ENCODE data around the gene FTCD. TPM values are rescaled to one million over a fixed set of nuclear protein-coding genes. Genes with fewer than 3 reads are reported as not detected.

FTCD gene
- total RNA-seq, 1 experiment from 2014 or later, result 6.7 TPM

GRCh38 chr21:46158666-46159300 is 3.4 kb upstream of the FTCD start:
- H2BK120ac ChIP-seq (ENCODE audit: low read depth, low read length, poor library complexity, severe bottlenecking), result no peak overlapping the region
- H3K27ac ChIP-seq (ENCODE audit: insufficient read length, low read depth, low read length), result no peak overlapping the region
- TF ChIP-seq, protein P1, sequence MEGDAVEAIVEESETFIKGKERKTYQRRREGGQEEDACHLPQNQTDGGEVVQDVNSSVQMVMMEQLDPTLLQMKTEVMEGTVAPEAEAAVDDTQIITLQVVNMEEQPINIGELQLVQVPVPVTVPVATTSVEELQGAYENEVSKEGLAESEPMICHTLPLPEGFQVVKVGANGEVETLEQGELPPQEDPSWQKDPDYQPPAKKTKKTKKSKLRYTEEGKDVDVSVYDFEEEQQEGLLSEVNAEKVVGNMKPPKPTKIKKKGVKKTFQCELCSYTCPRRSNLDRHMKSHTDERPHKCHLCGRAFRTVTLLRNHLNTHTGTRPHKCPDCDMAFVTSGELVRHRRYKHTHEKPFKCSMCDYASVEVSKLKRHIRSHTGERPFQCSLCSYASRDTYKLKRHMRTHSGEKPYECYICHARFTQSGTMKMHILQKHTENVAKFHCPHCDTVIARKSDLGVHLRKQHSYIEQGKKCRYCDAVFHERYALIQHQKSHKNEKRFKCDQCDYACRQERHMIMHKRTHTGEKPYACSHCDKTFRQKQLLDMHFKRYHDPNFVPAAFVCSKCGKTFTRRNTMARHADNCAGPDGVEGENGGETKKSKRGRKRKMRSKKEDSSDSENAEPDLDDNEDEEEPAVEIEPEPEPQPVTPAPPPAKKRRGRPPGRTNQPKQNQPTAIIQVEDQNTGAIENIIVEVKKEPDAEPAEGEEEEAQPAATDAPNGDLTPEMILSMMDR (conservative IDR thresholded peaks at IDR 0.05), result no peak
- H2AK5ac ChIP-seq (ENCODE audit: insufficient read length, low read length), result no peak overlapping the region
- H3K27me3 Mint-ChIP-seq (ENCODE audit: low read depth), result no peaks in the 10 kb centered on the region
- no peaks in the 10 kb centered on the region for H3K79me1 ChIP-seq (ENCODE audit: insufficient read depth, low read depth, low read length, poor library complexity, severe bottlenecking)
- H2BK12ac ChIP-seq (ENCODE audit: insufficient read length, low read depth, low read length), result no peak overlapping the region
- no peak overlapping the region for H3K4me2 ChIP-seq (ENCODE audit: insufficient read depth, insufficient read length, low read length)
- H4K20me1 ChIP-seq (ENCODE audit: control insufficient read depth, insufficient read depth, insufficient read length), result no peaks in the 10 kb centered on the region
- peaks cover 25 to 35% (median 25%) of the 10 kb centered on the region in 3 experiments for H3K36me3 Mint-ChIP-seq (ENCODE audit: insufficient read depth in 1 of 3, low read depth in 3 of 3)
- no peak overlapping the region for H4K8ac ChIP-seq (replicated peaks; ENCODE audit: insufficient read length, low read depth, low read length)
- no peak overlapping the region for H2BK15ac ChIP-seq (ENCODE audit: low read depth, low read length)
- no peak overlapping the region for H3K4me3 Mint-ChIP-seq
- H3K4me1 ChIP-seq (ENCODE audit: insufficient read depth, low read length), result no peaks in the 10 kb centered on the region
- H3K4me1 Mint-ChIP-seq, result no peaks in the 10 kb centered on the region
- H2AFZ ChIP-seq (ENCODE audit: low read length), result no peak overlapping the region
- DNase-seq, result no peak
- no peak overlapping the region for H2BK20ac ChIP-seq (ENCODE audit: low read depth, low read length, poor library complexity, severe bottlenecking)
- H3K9me3 Mint-ChIP-seq, result peaks cover 15 to 32% of the 10 kb centered on the region in 2 experiments
- no CpG with 5 or more reads among the region's 10 CpGs for WGBS (ENCODE audit: extremely low coverage, insufficient read length, low lambda C conversion rate)
- no peaks in the 10 kb centered on the region for H3K23me2 ChIP-seq (ENCODE audit: insufficient read length, low read depth, low read length, poor library complexity, severe bottlenecking)
- H3K27ac Mint-ChIP-seq, result peak overlapping the region in 2 of 3 experiments; percentile 41 to 52; a peak in 3 of 7 replicates
- H3K27me3 ChIP-seq (ENCODE audit: insufficient read depth, low read length), result no peaks in the 10 kb centered on the region
- no peak overlapping the region for H3K18ac ChIP-seq (ENCODE audit: insufficient read length, low read depth, low read length)
- H3K79me2 ChIP-seq (ENCODE audit: insufficient read depth, low read length), result no peaks in the 10 kb centered on the region
- H3K9me3 ChIP-seq (ENCODE audit: control insufficient read depth, low read depth, low read length), result no peaks in the 10 kb centered on the region
- no peak overlapping the region for H3K4ac ChIP-seq (ENCODE audit: low read depth, low read length)
- H3K56ac ChIP-seq (ENCODE audit: insufficient read length, low read depth, low read length), result no peak overlapping the region
- no peak overlapping the region for H3T11ph ChIP-seq (ENCODE audit: low read length)
- no peak overlapping the region for H3K23ac ChIP-seq (ENCODE audit: insufficient read length, low read depth, low read length)
- no peak overlapping the region for H3K9ac ChIP-seq (ENCODE audit: extremely low read depth, insufficient read length, low read length)
- H2BK5ac ChIP-seq (ENCODE audit: insufficient read length, low read length), result no peak overlapping the region
- H4K5ac ChIP-seq (ENCODE audit: insufficient read length, low read depth, low read length), result no peak overlapping the region
- H3K14ac ChIP-seq (ENCODE audit: insufficient read depth, low read length), result no peak overlapping the region
- H4K91ac ChIP-seq (ENCODE audit: insufficient read length, low read depth, low read length), result no peak overlapping the region
